ENCODE measurements around the gene LCE1E. TPM values are rescaled to one million over a fixed set of nuclear protein-coding genes. Genes with fewer than 3 reads are reported as not detected.

The LCE1E gene, protein sequence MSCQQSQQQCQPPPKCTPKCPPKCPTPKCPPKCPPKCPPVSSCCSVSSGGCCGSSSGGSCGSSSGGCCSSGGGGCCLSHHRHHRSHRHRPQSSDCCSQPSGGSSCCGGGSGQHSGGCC
- total RNA-seq = not detected

DNA sequence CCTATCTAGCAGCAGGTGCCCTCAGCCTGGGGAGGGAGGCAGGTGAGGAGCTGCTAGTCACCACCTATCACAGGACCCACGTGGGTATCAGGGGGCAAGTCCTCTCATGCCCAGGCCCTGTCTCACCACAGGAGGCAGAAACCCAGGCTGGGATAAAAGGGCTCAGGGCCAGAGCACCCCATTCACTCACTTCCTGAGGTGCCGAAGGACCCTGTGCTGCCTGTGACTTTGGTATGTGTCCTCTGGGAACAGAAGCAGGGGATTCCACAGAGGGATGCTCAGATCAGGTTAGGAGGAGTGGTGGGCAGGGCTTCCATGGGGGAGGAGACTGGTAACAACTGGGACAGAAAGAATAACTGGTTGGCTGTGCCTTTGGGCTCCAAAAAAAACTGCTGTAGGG is at the start of gene LCE1E:
TSS of gene LCE1E (plus strand) at position 181 of the 400 bp plus-strand sequence. CDS start 1,043 bp downstream, outside the sequence.
- Histone ChIP-seq H3K36me3 (no peaks in the 10 kb centered on the region), H3K27me3 (replicated peaks; ENCODE audit: insufficient read depth) (no peaks in the 10 kb centered on the region), H3K4me3 (no peak within 1 kb of the TSS), H3K4me1 (replicated peaks) (no peaks in the 10 kb centered on the region), H3K27ac (no peak within 1 kb of the TSS), H3K9me3 (no peaks in the 10 kb centered on the region)
- intact Hi-C loops (cut with DNase I) = no loop called here
- no peak for TF ChIP-seq POLR2A (IDR thresholded peaks at IDR 0.05)
- TF ChIP-seq, protein P1, sequence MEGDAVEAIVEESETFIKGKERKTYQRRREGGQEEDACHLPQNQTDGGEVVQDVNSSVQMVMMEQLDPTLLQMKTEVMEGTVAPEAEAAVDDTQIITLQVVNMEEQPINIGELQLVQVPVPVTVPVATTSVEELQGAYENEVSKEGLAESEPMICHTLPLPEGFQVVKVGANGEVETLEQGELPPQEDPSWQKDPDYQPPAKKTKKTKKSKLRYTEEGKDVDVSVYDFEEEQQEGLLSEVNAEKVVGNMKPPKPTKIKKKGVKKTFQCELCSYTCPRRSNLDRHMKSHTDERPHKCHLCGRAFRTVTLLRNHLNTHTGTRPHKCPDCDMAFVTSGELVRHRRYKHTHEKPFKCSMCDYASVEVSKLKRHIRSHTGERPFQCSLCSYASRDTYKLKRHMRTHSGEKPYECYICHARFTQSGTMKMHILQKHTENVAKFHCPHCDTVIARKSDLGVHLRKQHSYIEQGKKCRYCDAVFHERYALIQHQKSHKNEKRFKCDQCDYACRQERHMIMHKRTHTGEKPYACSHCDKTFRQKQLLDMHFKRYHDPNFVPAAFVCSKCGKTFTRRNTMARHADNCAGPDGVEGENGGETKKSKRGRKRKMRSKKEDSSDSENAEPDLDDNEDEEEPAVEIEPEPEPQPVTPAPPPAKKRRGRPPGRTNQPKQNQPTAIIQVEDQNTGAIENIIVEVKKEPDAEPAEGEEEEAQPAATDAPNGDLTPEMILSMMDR (IDR thresholded peaks at IDR 0.05) = no peak
- TF ChIP-seq POLR2AphosphoS5 (IDR thresholded peaks at IDR 0.05) = no peak
- DNase-seq (ENCODE audit: low spot score) = no peak
- WGBS = 15% methylated on average over 2 of the region's 2 CpGs

DNA sequence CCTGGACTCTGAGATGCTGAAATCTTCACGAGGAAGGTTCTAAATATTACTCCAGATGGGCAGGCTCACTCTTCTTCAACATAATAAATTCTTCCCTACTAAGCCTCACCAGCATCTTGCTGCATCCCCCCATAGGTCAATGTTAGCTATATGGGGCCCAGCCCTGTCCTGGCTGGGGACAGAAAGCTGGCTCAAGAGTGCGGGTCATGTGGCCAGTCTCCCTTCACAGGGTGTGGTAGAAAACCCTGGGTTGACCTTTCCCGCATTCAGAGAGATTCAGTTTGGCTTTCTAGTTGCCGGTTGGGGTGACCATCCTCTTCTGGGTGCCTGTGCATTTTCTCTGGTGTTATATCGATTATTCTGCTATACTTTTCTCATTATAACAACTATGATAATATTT is 48.1 kb upstream of the LCE1E start:
- H3K4me3 ChIP-seq = no peak overlapping the region
- H3K9me3 ChIP-seq = no peaks in the 10 kb centered on the region
- TF ChIP-seq POLR2A (IDR thresholded peaks at IDR 0.05) (no peak), POLR2AphosphoS5 (IDR thresholded peaks at IDR 0.05) (no peak)
- TF ChIP-seq, protein P1 (IDR thresholded peaks at IDR 0.05) = no peak
- intact Hi-C loops (cut with DNase I) = no loop called here
- H3K27ac ChIP-seq = no peak overlapping the region
- no peaks in the 10 kb centered on the region for H3K4me1 ChIP-seq (replicated peaks)
- DNase-seq (ENCODE audit: low spot score) = no peak
- no peaks in the 10 kb centered on the region for H3K36me3 ChIP-seq
- WGBS = 90% methylated on average over 5 of the region's 5 CpGs
- H3K27me3 ChIP-seq (replicated peaks; ENCODE audit: insufficient read depth) = no peaks in the 10 kb centered on the region

DNA sequence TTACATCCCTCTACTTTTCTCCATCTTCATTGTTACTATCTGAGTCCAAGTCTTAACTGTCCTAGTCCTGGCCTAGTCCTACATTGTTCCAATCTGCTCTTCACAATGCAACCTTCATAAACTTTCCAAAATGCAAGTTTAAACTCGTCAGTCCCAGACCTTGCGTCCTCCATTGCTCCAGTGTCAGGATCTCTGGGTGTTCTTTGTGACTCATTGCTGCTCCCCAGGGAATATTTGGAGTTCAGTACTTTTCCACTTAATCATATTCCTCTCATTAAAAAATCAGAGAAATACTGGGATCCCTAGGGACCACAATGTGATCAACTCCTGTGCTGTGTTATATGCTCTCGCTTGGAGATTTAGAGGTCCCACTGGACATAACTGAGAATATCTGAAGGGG is 46.2 kb upstream of the LCE1E start:
- Histone ChIP-seq H3K27ac (no peak overlapping the region), H3K27me3 (replicated peaks; ENCODE audit: insufficient read depth) (no peaks in the 10 kb centered on the region), H3K36me3 (no peaks in the 10 kb centered on the region), H3K4me3 (no peak overlapping the region), H3K9me3 (no peaks in the 10 kb centered on the region), H3K4me1 (replicated peaks) (no peaks in the 10 kb centered on the region)
- DNase-seq (ENCODE audit: low spot score) = no peak
- intact Hi-C loops (cut with DNase I) = no loop called here
- 70% methylated on average over 3 of the region's 3 CpGs for WGBS
- TF ChIP-seq, protein P1 (IDR thresholded peaks at IDR 0.05) = no peak

DNA sequence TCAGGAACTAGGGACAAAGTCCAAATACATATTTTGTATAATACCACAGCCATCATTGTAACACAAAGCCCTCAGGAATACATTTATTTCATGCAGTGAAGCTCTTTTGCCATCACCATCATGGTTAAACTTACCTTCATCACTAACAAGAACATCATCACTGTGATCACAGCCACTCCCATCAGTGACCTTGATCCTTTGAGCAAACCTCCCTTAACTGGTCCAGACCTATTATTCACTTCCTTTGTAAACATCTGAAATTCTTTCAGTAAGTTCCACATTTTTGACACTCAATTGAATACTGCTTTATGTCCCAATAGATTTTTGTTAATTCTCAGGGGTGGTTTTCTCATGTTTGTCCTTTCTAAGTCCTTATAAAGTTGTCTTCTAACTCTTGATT is 44.4 kb upstream of the LCE1E start:
- H3K27ac ChIP-seq = no peak overlapping the region
- no peaks in the 10 kb centered on the region for H3K36me3 ChIP-seq
- no peak overlapping the region for H3K4me3 ChIP-seq
- TF ChIP-seq POLR2A (IDR thresholded peaks at IDR 0.05) (no peak), POLR2AphosphoS5 (IDR thresholded peaks at IDR 0.05) (no peak)
- TF ChIP-seq, protein P1 (IDR thresholded peaks at IDR 0.05) = no peak
- no peaks in the 10 kb centered on the region for H3K4me1 ChIP-seq (replicated peaks)
- H3K27me3 ChIP-seq (replicated peaks; ENCODE audit: insufficient read depth) = no peaks in the 10 kb centered on the region
- DNase-seq (ENCODE audit: low spot score) = no peak
- intact Hi-C loops (cut with DNase I) = no loop called here
- H3K9me3 ChIP-seq = no peaks in the 10 kb centered on the region

DNA sequence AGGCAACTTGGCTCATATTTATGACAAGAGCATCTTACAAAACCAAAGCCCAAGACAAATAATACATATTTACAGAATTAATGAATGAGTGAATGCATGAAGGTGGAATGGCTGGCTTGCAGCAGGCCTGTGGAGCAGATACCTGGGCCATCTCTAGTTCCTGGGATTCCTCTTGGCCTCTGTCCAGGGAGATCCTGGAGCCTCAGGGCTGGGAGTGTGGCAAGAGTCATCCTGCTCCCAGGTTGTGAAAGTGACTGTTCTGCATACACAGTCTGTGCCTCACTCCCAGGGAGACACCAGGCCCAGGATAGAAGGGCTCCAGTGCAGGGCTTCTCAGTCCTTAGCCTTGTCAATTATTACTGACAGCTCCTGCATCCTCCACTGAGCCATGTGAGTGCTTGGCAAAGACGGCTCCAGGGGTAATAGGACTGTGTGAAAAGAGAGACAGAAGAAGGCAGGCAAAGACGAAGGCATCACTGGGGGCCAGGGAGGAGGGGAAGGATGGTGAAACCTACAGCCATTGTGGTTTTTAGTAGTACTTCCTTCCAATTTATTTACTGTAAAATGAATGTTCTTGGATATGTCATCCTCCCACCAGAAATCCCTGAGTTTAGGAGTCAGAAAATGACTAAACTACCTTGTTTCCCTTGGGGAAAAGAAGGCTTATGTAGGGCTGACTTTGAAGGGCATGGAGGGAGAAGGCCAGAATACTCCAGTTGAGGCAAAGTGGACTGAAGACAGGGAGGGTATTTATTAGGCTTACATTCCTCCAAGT is 42.5 kb upstream of the LCE1E start:
- no peak overlapping the region for H3K4me3 ChIP-seq
- intact Hi-C loops (cut with DNase I) = no loop called here
- no peaks in the 10 kb centered on the region for H3K4me1 ChIP-seq (replicated peaks)
- H3K9me3 ChIP-seq = no peaks in the 10 kb centered on the region
- no peak for DNase-seq (ENCODE audit: low spot score)
- no peaks in the 10 kb centered on the region for H3K36me3 ChIP-seq
- TF ChIP-seq POLR2AphosphoS5 (IDR thresholded peaks at IDR 0.05) (no peak), POLR2A (IDR thresholded peaks at IDR 0.05) (no peak)
- TF ChIP-seq, protein P1 (IDR thresholded peaks at IDR 0.05) = no peak
- 58% methylated on average over 2 of the region's 2 CpGs for WGBS
- H3K27ac ChIP-seq = no peak overlapping the region
- no peaks in the 10 kb centered on the region for H3K27me3 ChIP-seq (replicated peaks; ENCODE audit: insufficient read depth)

Measured in prostate gland (tissue), 2 donors.